Activated B cell treated with CpG ODN at 0.5 μM for 24 hours (primary cell): ENCODE data around the gene IGF1. TPM values are rescaled to one million over a fixed set of nuclear protein-coding genes. Genes with fewer than 3 reads are reported as not detected.

Experiments used
- ATAC-seq: fragments of 200-7000 bp; cut with Tn5 transposase; one replicate; pipeline ENCODE4 v1.10.0; 2021; ENCODE audit warnings: low read depth, mild to moderate bottlenecking, moderate library complexity
- CTCF ChIA-PET: fragments of 350-600 bp; sonication (Branson Sonifier 250); formaldehyde crosslinking; loops from one replicate; lab custom pipeline; 2021; ENCODE audit warnings: antibody characterized with exemption; lab: Charles Lee
- POLR2A ChIA-PET: fragments of 350-600 bp; sonication (Branson Sonifier 250); formaldehyde crosslinking; loops from one replicate; lab custom pipeline; 2021; ENCODE audit warnings: antibody characterized with exemption; lab: Charles Lee
- DNase-seq: peaks from one replicate; pipeline ENCODE4 v3.0.0; 2022
- H3K27ac Mint-ChIP-seq: one replicate; pipeline ENCODE4 v1.8.0; 2020; ENCODE audit warnings: mixed read lengths
- H3K27me3 Mint-ChIP-seq: one replicate; pipeline ENCODE4 v1.8.0; 2021; ENCODE audit warnings: mixed read lengths
- H3K36me3 Mint-ChIP-seq: one replicate; pipeline ENCODE4 v1.8.0; 2021; ENCODE audit warnings: low read depth, mixed read lengths
- H3K4me1 Mint-ChIP-seq: one replicate; pipeline ENCODE4 v1.8.0; 2021; ENCODE audit warnings: mixed read lengths
- H3K4me3 Mint-ChIP-seq: one replicate; pipeline ENCODE4 v1.8.0; 2020; ENCODE audit warnings: mild to moderate bottlenecking, mixed read lengths
- H3K9me3 Mint-ChIP-seq: one replicate; pipeline ENCODE4 v1.8.0; 2020; ENCODE audit warnings: mixed read lengths
- intact Hi-C: fragments of 100-400 bp; cut with micrococcal nuclease; formaldehyde crosslinking; loops from one replicate; pipeline ENCODE4 v1.15.1; 2024
- total RNA-seq: library from RNA; stranded (reverse); gene quantifications from 2 replicates; pipeline ENCODE4 v1.2.3, GENCODE V29; 2022
- TF ChIP-seq, protein P1 (sequence below): fragments of 200-600 bp; IDR thresholded peaks from one replicate; pipeline ENCODE4 v1.8.0; 2022; ENCODE audit warnings: antibody characterized with exemption, mild to moderate bottlenecking

IGF1 gene
- total RNA-seq, 1 donor from 2014 or later = not detected

DNA sequence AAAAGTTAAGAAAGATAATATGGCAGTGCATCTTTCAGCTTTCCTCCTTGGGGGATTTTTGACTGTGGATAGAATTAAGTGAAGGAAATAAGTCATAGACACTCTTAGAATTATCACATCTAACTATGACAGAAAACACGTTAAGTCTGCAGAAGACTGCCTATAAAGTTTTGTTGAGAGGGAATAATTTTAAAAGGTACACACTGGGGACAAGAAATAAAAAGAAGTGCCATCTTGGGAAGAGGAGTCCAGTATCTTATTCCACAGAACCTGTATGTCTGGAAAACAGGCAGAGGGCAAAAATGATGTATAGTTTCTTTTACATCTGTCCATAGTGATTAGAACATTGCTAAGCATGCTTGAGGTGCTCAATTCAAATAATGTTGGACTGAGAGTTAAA, 80.7 kb downstream of the IGF1 start:
- ATAC-seq (no peak), DNase-seq (no peak)
- no peaks in the 10 kb centered on the region for H3K9me3 Mint-ChIP-seq
- ChIA-PET CTCF (no interaction called here), POLR2A (no interaction called here)
- no peak overlapping the region for H3K4me3 Mint-ChIP-seq
- no peak overlapping the region for H3K27ac Mint-ChIP-seq
- H3K4me1 Mint-ChIP-seq = no peaks in the 10 kb centered on the region
- no peaks in the 10 kb centered on the region for H3K36me3 Mint-ChIP-seq
- H3K27me3 Mint-ChIP-seq = peaks cover 6% of the 10 kb centered on the region
- intact Hi-C loops = no loop called here
- TF ChIP-seq, protein P1, sequence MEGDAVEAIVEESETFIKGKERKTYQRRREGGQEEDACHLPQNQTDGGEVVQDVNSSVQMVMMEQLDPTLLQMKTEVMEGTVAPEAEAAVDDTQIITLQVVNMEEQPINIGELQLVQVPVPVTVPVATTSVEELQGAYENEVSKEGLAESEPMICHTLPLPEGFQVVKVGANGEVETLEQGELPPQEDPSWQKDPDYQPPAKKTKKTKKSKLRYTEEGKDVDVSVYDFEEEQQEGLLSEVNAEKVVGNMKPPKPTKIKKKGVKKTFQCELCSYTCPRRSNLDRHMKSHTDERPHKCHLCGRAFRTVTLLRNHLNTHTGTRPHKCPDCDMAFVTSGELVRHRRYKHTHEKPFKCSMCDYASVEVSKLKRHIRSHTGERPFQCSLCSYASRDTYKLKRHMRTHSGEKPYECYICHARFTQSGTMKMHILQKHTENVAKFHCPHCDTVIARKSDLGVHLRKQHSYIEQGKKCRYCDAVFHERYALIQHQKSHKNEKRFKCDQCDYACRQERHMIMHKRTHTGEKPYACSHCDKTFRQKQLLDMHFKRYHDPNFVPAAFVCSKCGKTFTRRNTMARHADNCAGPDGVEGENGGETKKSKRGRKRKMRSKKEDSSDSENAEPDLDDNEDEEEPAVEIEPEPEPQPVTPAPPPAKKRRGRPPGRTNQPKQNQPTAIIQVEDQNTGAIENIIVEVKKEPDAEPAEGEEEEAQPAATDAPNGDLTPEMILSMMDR = no peak

DNA sequence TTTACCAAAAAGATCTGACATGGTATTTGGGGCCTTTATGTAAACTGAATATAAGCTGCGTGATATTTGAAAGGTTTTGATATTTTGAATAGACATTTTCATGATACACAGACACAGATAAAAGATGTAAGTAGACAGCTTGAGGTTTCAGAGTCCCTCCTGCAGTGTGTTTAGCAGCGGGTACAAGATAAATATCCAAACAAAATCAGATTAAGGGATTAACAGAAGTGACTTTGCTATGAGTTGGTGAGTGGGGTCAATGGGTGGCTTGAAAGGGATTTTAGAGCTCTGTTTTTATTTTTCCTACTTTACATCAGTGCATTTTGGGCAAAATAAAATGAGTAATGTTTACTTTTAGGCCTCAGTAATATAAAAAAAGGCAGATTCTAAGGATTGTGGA, 84.1 kb downstream of the IGF1 start:
- ChIA-PET CTCF (no interaction called here), POLR2A (no interaction called here)
- Mint-ChIP-seq H3K4me3 (no peak overlapping the region), H3K27me3 (peaks cover 9% of the 10 kb centered on the region), H3K9me3 (no peaks in the 10 kb centered on the region), H3K27ac (no peak overlapping the region), H3K4me1 (no peaks in the 10 kb centered on the region), H3K36me3 (no peaks in the 10 kb centered on the region)
- intact Hi-C loops = no loop called here
- no peak for DNase-seq
- no peak for ATAC-seq
- TF ChIP-seq, protein P1 = no peak

DNA sequence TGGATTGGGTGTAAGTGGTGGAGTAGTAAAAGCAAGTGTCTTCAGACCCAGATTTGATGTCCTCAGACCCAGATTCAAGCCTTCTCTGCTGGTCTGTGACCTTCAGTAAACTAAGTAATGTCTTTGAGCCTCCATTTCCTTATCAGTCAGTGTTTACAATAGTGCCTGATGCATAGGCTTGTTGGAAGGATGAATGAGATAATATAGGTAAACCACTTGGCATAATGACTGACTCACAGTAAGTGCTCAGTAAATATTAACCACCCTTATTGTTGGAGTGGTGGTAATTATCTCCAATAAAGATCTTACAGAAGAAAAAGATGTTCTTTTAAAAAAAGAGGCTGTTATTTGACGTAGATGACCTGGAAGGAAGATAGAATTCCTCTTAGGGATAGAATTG, 86.2 kb downstream of the IGF1 start:
- Mint-ChIP-seq H3K27me3 (peaks cover 5% of the 10 kb centered on the region), H3K9me3 (no peaks in the 10 kb centered on the region), H3K4me1 (no peaks in the 10 kb centered on the region), H3K36me3 (no peaks in the 10 kb centered on the region), H3K27ac (no peak overlapping the region), H3K4me3 (no peak overlapping the region)
- ChIA-PET POLR2A (no interaction called here), CTCF (no interaction called here)
- no peak for DNase-seq
- TF ChIP-seq, protein P1 = no peak
- no peak for ATAC-seq
- intact Hi-C loops = no loop called here

DNA sequence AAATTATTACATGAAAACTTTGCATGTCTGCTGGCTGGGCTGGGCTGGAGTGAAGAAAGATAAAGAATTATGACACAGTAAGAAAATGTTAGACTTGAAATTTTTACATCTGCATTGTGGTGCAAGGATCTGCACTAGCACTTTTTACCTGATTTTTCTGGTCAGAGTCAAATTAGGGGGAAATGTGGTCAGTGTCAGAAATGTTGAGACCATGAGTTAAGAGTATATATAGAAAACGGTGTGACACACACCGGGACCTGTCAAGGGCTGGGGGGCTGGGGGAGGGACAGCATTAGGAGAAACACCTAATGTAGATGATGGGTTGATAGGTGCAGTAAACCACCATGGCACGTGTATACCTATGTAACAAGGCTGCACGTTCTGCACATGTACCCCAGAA, 90.3 kb downstream of the IGF1 start:
- Mint-ChIP-seq H3K4me3 (no peak overlapping the region), H3K27ac (no peak overlapping the region), H3K4me1 (no peaks in the 10 kb centered on the region), H3K9me3 (no peaks in the 10 kb centered on the region), H3K27me3 (peaks cover 11% of the 10 kb centered on the region), H3K36me3 (no peaks in the 10 kb centered on the region)
- TF ChIP-seq, protein P1 = no peak
- no peak for ATAC-seq
- no peak for DNase-seq
- ChIA-PET POLR2A (no interaction called here), CTCF (no interaction called here)
- intact Hi-C loops = no loop called here

DNA sequence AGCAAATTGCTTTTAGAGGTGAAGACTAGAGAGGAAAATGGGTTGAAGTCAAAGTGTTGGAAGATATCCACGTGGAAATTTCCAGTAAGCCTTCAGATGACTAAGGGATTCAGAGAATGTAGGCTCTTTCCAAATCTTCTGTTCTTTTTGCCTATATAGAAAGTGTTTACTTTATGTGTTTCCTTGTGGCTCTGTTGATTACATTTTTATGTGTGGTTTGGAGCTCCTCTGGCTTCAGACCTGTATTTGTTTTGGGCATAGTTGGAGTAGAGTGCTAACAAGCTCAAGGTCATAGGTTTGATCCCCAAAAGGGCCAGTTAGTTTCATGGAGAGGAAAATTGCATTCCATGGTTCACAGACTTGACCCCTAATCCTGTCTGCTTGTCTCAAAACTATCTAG, 91.9 kb downstream of the IGF1 start:
- intact Hi-C loops = no loop called here
- Mint-ChIP-seq H3K9me3 (peaks cover 3% of the 10 kb centered on the region), H3K27ac (no peak overlapping the region), H3K27me3 (peaks cover 9% of the 10 kb centered on the region), H3K36me3 (no peaks in the 10 kb centered on the region), H3K4me1 (no peaks in the 10 kb centered on the region), H3K4me3 (no peak overlapping the region)
- ChIA-PET POLR2A (no interaction called here), CTCF (no interaction called here)
- ATAC-seq (no peak), DNase-seq (no peak)
- TF ChIP-seq, protein P1 = no peak
